AG09319 (cell line): ENCODE data around the gene LPA.
"Not testable (repeated sequence)": the region's sequence is repeated elsewhere in the genome, so short reads cannot be mapped to it uniquely, and the experiment has no call there.

Source experiments
- DNase-seq: peaks from one replicate; pipeline ENCODE4 v3.0.0-alpha.2; 2010; ENCODE audit warnings: low read depth; ENCODE audit errors: extremely low read depth
- TF ChIP-seq, protein P1 (sequence below): IDR thresholded peaks from 2 replicates; pipeline ENCODE4 v1.5.1; 2011; ENCODE audit warnings: low read depth, mild to moderate bottlenecking, inconsistent platforms, low read length, moderate library complexity

LPA gene

GRCh38 chr6:160664198-160664597 is at the start of gene LPA:
Gene LPA (minus strand): TSS chr6:160664275. CDS start chr6:160664214, 61 bp downstream.
- not testable (repeated sequence) for DNase-seq

GRCh38 chr6:160708993-160709392 is 44.9 kb upstream of the LPA start:
- DNase-seq = not testable (repeated sequence)

DNA sequence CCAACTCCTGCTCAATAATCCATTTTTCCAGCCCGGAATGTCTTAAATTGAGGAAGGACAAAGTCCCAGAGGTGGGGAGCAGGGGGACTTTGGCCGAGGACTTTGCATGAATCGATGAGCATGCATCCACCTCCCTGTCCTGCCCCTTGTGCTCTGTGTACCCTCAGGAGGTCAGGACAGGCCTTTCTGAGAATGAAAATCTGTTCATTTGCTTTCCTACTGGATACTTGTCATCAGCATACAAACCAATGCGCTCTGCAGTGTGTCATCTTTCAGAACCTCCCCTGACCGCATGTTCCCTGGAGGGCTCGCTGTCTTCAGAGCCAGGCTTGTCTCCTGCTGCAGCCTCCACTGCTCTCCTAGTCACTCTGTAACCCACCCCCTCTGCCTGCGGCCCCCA is 40.6 kb upstream of the LPA start:
- not testable (repeated sequence) for DNase-seq

DNA sequence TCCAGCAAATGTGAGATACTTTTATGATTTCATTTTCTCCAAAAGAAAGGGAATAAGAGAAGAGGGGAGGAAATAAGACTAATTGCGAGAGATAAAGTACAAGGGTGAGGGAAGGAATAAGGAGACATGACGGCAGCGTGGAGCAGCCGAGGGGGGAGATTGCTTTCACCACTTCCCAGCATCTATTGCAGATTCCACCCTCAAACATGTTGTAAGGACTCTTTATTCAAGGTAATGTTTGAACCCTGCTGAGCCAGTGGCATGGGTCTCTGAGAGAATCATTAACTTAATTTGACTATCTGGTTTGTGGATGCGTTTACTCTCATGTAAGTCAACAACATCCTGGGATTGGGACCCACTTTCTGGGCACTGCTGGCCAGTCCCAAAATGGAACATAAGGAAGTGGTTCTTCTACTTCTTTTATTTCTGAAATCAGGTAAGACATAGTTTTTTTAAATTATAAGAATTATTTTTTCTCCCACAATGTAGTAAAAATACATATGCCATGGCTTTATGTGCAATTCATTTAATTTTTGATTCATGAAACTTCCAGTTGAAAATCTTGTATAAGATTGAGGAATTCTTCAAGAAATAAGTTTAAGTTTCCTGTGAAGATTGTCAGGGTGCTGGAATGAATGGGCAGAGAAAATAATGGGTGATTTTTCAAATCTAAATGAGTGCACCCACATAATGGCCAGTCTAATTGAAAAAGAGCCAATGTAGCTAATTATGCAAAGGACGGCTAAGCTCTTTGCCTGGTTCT is 38.0 kb upstream of the LPA start, which contains the start of gene PLG:
Gene PLG (plus strand): TSS at position 327 of the 763 bp plus-strand sequence. CDS start 61 bp downstream, at position 388.
- DNase-seq = not testable (repeated sequence)

- no peak for DNase-seq
- TF ChIP-seq, protein P1, sequence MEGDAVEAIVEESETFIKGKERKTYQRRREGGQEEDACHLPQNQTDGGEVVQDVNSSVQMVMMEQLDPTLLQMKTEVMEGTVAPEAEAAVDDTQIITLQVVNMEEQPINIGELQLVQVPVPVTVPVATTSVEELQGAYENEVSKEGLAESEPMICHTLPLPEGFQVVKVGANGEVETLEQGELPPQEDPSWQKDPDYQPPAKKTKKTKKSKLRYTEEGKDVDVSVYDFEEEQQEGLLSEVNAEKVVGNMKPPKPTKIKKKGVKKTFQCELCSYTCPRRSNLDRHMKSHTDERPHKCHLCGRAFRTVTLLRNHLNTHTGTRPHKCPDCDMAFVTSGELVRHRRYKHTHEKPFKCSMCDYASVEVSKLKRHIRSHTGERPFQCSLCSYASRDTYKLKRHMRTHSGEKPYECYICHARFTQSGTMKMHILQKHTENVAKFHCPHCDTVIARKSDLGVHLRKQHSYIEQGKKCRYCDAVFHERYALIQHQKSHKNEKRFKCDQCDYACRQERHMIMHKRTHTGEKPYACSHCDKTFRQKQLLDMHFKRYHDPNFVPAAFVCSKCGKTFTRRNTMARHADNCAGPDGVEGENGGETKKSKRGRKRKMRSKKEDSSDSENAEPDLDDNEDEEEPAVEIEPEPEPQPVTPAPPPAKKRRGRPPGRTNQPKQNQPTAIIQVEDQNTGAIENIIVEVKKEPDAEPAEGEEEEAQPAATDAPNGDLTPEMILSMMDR = no peak
Measured at GRCh38 chr6:160697826-160698225, 33.8 kb upstream of the LPA start.

DNA sequence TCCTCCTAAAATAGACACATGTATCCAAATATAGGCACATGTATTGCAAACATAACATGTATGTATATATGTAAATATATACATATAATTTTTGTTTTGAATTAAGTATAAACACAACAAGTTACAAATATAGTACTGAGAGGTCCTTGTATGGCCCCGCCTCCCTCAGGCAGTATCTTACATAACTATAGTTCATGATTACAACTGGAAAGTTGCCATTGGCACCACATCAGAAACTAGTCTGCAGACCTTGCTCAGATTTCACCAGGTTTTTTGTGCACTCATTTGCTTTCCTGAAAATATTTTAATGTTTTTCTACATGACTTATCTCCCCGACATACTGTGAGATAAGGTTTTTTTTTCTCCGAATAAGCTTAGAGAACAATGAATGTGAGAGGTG is 32.8 kb upstream of the LPA start:
- not testable (repeated sequence) for DNase-seq

DNA sequence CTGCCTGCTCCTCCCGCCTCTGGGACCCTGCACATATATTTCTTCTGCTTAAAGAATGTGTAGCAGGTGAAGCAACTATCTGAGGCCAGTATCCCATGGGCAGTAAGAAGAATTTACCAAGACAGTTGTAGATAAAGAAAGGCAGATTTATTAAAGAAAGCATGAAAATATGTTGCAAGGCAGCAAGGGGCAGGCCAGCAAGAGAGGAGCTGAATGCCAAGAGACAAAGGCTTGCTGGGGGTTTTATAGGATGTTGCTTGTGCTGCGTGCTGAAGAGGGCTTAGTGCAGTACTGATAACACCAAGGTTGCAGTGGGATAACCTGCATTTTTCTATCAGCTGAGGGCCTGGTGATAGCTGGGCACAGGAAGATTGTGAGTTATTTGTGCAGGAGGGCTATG is 31.5 kb upstream of the LPA start:
- DNase-seq = not testable (repeated sequence)

DNA sequence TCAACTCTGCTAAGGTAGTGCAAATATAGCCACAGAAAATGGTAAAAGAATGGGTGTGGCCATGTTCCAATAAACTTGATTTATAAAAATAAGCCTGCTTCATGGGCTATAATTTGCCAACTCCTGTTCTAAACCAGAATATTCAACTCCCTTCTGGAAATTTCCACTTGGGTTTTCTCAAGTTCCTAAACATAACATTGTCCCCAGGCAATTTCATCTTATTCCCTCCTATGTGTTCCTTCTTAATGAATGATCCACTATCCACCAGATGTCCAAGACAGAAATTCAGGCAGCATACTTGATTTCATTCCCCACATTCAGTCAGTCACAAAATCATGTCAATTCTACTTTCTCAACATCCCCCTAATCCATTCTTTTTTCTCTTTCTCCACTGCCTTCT is 30.9 kb upstream of the LPA start:
- not testable (repeated sequence) for DNase-seq

GRCh38 chr6:160692369-160692959 is 28.4 kb upstream of the LPA start:
- no peak for DNase-seq
- TF ChIP-seq, protein P1 = no peak

DNA sequence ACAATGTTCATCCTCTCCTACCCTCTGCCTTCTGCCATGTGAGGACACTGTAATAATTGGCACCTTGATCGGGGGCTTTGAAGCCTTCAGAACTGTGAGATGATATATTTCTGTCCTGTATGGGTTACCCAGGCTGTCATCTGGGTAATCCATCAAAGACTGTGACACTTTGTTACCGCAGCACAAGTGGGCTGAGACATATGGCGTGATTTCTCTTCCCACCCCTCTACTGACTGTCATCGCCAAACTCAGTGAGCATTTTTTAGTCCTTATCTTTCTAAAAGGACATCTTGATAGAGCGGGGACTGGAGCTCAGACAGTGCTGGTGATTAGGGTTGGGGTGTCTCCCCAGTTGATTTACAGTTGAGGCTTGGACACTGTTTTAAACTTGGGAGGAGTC is 27.5 kb upstream of the LPA start:
- no peak for DNase-seq
- TF ChIP-seq, protein P1 = no peak

DNA sequence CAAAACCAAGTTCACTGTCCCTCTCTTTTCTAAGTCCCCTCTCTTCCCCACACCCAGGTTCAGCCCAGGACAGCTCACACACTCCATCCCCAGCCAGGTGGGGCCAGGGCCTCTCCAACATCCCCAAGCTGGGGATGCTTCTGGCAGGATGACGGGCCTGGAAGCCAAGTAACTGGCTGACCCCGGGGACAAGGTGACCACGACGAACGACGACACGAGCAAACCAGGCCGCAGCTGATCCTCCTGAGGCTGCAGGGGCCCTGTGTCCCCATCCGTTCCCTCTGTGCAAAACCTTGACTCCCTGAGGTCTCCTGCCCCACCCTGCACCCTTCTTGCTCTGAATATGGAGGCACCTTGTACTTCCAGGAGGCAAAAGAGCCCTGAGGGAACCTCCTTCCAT is 26.4 kb upstream of the LPA start:
- no peak for DNase-seq
- TF ChIP-seq, protein P1 = no peak
